Measurements from ENCODE around the gene GALP. TPM values are rescaled to one million over a fixed set of nuclear protein-coding genes. Genes with fewer than 3 reads are reported as not detected.
"Not testable (repeated sequence)": the region's sequence is repeated elsewhere in the genome, so short reads cannot be mapped to it uniquely, and the experiment has no call there.

GALP gene
- total RNA-seq, 4 donors from 2014 or later, result not detected

DNA sequence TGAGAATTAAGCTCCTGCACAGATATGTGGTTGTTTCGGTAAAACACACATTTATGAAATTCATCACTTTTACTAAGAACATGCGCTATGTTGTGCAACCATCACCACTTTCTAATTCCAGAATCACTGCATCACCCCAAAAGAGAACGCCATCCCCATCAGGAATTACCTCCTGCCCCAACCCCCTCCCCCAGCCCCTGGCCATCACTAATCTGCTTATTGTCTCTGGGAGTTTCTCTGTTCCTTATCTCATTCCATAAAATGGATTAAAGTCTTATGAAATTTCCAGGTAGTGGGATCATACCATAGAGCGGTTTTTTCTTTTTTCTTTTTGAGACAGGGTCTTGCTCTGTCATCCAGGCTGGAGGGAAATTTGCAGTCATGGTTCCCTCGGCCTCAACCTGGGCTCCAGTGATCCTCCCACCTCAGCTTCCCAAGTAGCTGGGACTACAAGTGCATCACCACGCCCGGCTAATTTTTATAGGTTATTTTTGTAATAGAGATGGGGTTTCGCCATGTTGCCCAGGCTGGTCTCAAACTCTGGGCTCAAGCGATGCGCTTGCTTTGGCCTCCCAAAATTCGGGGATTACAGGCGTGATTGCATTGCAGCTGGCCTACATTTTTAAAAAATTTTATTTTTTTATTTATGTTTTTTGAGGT, 18.3 kb downstream of the GALP start:
- Histone ChIP-seq H3K27ac (no peak overlapping the region), H3K27me3 (peaks cover 29% of the 10 kb centered on the region), H3K9me3 (no peaks in the 10 kb centered on the region), H3K36me3 (no peaks in the 10 kb centered on the region), H3K4me3 (no peak overlapping the region), H3K4me1 (no peaks in the 10 kb centered on the region)
- ATAC-seq, result no peak
- TF ChIP-seq, protein P1, sequence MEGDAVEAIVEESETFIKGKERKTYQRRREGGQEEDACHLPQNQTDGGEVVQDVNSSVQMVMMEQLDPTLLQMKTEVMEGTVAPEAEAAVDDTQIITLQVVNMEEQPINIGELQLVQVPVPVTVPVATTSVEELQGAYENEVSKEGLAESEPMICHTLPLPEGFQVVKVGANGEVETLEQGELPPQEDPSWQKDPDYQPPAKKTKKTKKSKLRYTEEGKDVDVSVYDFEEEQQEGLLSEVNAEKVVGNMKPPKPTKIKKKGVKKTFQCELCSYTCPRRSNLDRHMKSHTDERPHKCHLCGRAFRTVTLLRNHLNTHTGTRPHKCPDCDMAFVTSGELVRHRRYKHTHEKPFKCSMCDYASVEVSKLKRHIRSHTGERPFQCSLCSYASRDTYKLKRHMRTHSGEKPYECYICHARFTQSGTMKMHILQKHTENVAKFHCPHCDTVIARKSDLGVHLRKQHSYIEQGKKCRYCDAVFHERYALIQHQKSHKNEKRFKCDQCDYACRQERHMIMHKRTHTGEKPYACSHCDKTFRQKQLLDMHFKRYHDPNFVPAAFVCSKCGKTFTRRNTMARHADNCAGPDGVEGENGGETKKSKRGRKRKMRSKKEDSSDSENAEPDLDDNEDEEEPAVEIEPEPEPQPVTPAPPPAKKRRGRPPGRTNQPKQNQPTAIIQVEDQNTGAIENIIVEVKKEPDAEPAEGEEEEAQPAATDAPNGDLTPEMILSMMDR (IDR thresholded peaks at IDR 0.05), result no peak
- no peak for TF ChIP-seq POLR2AphosphoS5 (IDR thresholded peaks at IDR 0.05)
- TF ChIP-seq POLR2A (IDR thresholded peaks at IDR 0.05), result no peak
- TF ChIP-seq EP300 (IDR thresholded peaks at IDR 0.05), result no peak
- 75 to 85% methylated on average over 5 to 9 of the region's 12 CpGs for WGBS, 2 donors (ENCODE audit: low coverage in 1 of 2)

DNA sequence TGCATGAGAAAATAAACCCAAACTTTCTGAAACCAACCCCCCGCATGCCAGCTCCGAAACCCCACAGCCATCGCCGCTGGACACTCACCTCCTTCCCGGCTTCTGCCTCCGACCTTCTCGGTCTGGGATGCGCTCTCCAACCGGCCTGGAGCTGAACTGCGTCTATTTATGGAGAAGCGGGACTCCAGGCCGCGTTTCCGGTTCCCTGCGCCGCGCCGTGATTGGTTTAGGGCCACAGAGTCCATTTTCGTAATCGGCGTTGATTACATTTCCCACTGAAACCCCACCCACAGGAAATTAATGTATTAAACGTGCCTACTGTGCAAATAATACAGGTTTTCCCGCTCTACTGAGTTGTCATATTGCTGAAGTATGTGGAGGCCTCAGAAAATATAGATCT, 21.8 kb downstream of the GALP start, which contains the start of gene ZSCAN5B:
ZSCAN5B (minus strand) TSS at position 138 of the 400 bp plus-strand sequence. CDS start 4,731 bp downstream, outside the sequence.
- not testable (repeated sequence) for H3K36me3 ChIP-seq, ATAC-seq, H3K9me3 ChIP-seq, H3K27ac ChIP-seq, H3K4me1 ChIP-seq, H3K4me3 ChIP-seq
- H3K27me3 ChIP-seq, result peaks cover 23% of the 10 kb centered on the region
- whole genome bisulfite sequencing, 2 donors (ENCODE audit: low coverage in 1 of 2), result 78 to 87% methylated on average over 7 to 17 of the region's 23 CpGs

DNA sequence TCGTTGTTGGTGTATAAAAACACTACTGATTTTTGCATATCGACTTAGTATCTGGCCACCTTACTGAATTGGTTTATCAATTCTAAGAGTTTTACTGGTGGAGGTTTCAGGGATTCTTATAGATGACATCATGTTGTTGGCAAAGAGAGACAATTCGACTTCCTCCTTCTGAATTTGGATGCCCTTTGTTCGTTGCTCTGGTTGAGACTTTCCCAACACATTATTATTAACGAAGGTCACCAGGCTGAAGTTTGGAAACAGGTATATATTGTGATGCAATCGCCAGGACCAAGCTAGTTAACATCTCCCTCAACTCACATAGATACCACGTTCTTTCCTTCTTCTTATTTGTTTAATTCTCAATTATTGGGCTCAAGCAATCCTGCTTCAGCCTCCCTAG, 23.9 kb downstream of the GALP start:
- H3K27ac ChIP-seq, result no peak overlapping the region
- H3K36me3 ChIP-seq, result no peaks in the 10 kb centered on the region
- TF ChIP-seq, protein P1 (IDR thresholded peaks at IDR 0.05), result no peak
- TF ChIP-seq POLR2A (IDR thresholded peaks at IDR 0.05) (no peak), POLR2AphosphoS5 (IDR thresholded peaks at IDR 0.05) (no peak), EP300 (IDR thresholded peaks at IDR 0.05) (no peak)
- H3K4me3 ChIP-seq, result no peak overlapping the region
- H3K4me1 ChIP-seq, result no peaks in the 10 kb centered on the region
- H3K9me3 ChIP-seq, result no peaks in the 10 kb centered on the region
- 47 to 59% methylated on average over 5 to 7 of the region's 7 CpGs for WGBS, 2 donors (ENCODE audit: low coverage in 1 of 2)
- peaks cover 17% of the 10 kb centered on the region for H3K27me3 ChIP-seq
- no peak for ATAC-seq

DNA sequence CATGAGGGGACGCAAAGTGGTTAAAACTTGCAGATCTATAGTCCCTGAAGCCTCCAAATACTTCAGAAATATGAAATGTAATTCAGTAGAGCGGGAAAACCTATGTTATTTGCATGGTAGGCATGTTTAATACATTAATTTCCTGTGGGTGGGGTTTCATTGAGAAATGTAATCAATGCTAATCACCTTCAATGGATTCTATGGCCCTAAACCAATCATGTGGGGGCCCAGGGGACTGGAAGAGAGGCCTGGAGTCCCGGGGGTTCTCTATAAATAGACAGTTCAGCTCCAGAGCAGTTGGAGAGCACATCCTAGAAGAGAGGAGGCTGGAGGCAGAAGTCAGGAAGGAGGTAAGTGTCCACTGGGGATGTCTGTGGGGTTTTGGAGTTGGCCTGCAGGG, 26.2 kb downstream of the GALP start, which contains the start of gene ZSCAN5C:
ZSCAN5C (plus strand) TSS at position 301 of the 400 bp plus-strand sequence. CDS start 3,641 bp downstream, outside the sequence.
- Histone ChIP-seq H3K27ac (no peak within 1 kb of the TSS), H3K9me3 (no peaks in the 10 kb centered on the region), H3K27me3 (peaks cover 8% of the 10 kb centered on the region), H3K36me3 (no peaks in the 10 kb centered on the region), H3K4me1 (no peaks in the 10 kb centered on the region), H3K4me3 (no peak within 1 kb of the TSS)
- WGBS, 2 donors (ENCODE audit: low coverage in 1 of 2), result 49 to 70% methylated on average over 3 of the region's 3 CpGs
- ATAC-seq, result no peak
- TF ChIP-seq POLR2AphosphoS5 (IDR thresholded peaks at IDR 0.05), result no peak
- no peak for TF ChIP-seq EP300 (IDR thresholded peaks at IDR 0.05)
- TF ChIP-seq, protein P1 (IDR thresholded peaks at IDR 0.05), result no peak
- TF ChIP-seq POLR2A (IDR thresholded peaks at IDR 0.05), result no peak

DNA sequence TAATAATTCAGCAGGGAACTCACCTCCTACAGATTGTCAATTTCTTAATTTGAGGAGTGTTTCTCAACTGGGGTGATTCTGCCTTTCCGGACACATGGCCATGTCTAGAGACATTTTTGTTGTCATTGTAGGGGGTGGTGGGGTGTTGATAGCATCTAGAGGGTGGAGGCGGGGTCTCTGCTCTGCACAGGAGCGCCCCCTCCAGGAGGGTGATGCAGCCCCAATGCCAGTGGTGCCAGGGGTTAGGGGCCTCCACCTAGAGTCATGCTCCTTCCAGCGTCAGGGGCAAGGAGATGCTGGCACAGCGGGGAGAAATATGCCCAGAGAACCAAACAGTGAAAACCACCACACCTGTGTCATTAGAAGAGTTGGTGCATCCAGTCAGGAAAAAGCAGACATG, 31.8 kb downstream of the GALP start:
- not testable (repeated sequence) for H3K36me3 ChIP-seq, H3K4me3 ChIP-seq, ATAC-seq, H3K9me3 ChIP-seq, H3K27ac ChIP-seq, H3K4me1 ChIP-seq
- no CpG with 5 or more reads among the region's 5 CpGs for WGBS, 2 donors (ENCODE audit: low coverage in 1 of 2)
- H3K27me3 ChIP-seq, result peaks cover 16% of the 10 kb centered on the region

DNA sequence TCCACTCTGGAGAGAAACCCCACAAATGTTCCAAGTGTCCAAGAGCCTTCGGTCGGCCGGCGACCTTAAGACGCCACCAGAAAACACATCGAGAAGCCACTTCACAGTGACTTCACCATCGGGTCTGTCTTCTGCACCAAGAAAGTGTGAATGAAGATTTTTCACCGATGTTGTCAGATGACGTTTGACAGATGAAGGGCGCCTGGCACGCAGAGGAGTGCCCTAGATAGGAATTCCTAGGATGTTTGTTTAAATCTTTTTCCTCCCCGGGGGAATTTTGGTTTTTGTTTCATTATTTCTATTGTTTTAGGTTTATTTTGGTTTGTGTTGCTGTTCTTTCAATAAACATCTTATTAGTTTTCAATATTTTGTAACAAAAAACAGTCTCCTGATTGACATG, 33.3 kb downstream of the GALP start:
- no peak overlapping the region for H3K4me3 ChIP-seq
- peaks cover 19% of the 10 kb centered on the region for H3K27me3 ChIP-seq
- no peaks in the 10 kb centered on the region for H3K4me1 ChIP-seq
- H3K9me3 ChIP-seq, result no peaks in the 10 kb centered on the region
- H3K27ac ChIP-seq, result no peak overlapping the region
- no peak for TF ChIP-seq EP300 (IDR thresholded peaks at IDR 0.05)
- TF ChIP-seq, protein P1 (IDR thresholded peaks at IDR 0.05), result no peak
- no peak for TF ChIP-seq POLR2A (IDR thresholded peaks at IDR 0.05)
- no peak for TF ChIP-seq POLR2AphosphoS5 (IDR thresholded peaks at IDR 0.05)
- no peak for ATAC-seq
- WGBS, 2 donors (ENCODE audit: low coverage in 1 of 2), result 79 to 80% methylated on average over 10 to 12 of the region's 12 CpGs
- no peaks in the 10 kb centered on the region for H3K36me3 ChIP-seq

DNA sequence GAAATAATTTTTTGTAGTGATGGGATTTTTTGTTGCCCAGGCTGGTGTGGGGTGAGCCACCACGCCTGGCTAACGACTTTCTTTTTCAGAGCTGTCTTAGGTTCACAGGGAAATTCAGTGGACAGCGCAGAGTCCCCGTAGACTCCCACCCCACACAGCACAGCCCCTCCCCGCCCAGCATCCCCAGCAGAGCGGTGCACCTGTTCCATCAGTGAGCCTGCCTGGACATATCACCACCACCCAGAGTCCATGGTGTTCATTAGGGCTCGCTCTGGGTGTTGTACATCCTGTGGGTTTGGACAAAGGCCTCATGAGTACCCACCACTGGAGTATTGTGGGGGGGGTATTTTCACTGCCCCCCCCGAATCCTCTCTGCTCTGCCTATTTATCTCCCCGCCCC, 34.2 kb downstream of the GALP start:
- H3K36me3 ChIP-seq, H3K27ac ChIP-seq, H3K9me3 ChIP-seq, H3K4me1 ChIP-seq, ATAC-seq, H3K4me3 ChIP-seq: not testable (repeated sequence)
- H3K27me3 ChIP-seq, result peaks cover 24% of the 10 kb centered on the region
- WGBS, 2 donors (ENCODE audit: low coverage in 1 of 2), result 62 to 95% methylated on average over 3 of the region's 9 CpGs
